ENCODE results near the gene CLPTM1L. TPM values are rescaled to one million over a fixed set of nuclear protein-coding genes. Genes with fewer than 3 reads are reported as not detected.

CLPTM1L gene
- total RNA-seq, 1 experiment from 2014 or later, result 146 TPM

- no peaks in the 10 kb centered on the region for H3K4me1 ChIP-seq (ENCODE audit: insufficient read depth, low read length, poor library complexity, severe bottlenecking)
- H3K4me3 ChIP-seq (ENCODE audit: low read depth, low read length, poor library complexity, severe bottlenecking), result no peak overlapping the region
- H3K27ac ChIP-seq (ENCODE audit: low read depth, low read length, poor library complexity, severe bottlenecking), result no peak overlapping the region
- intact Hi-C loops (cut with micrococcal nuclease; ENCODE audit: unreplicated experiment), result no loop called here
- ChIA-PET CTCF (no interaction called here), POLR2A (ENCODE audit: low non-redundant PET) (no interaction called here)
- no TSS peak for BruUV-seq (replicated peaks)
- H3K27me3 ChIP-seq (replicated peaks; ENCODE audit: insufficient read depth, low read depth, low read length, poor library complexity), result peaks cover 8% of the 10 kb centered on the region
- TF ChIP-seq CTCF (conservative IDR thresholded peaks at IDR 0.05; ENCODE audit: low read depth, low read length) (no peak), EZH2 (IDR thresholded peaks at IDR 0.05; ENCODE audit: borderline replicate concordance, low read depth, low read length, poor library complexity, severe bottlenecking) (no peak)
- no peaks in the 10 kb centered on the region for H3K9me3 ChIP-seq (ENCODE audit: low read depth, low read length, poor library complexity, severe bottlenecking)
- DNase-seq (ENCODE audit: low spot score), result no peak
- H3K36me3 ChIP-seq (ENCODE audit: insufficient read depth, low read length, poor library complexity, severe bottlenecking), result no peaks in the 10 kb centered on the region
These were observed 36.0 kb upstream of the CLPTM1L start for GRCh38 chr5:1380910-1381309.

GRCh38 chr5:1380011-1380817 is 35.3 kb upstream of the CLPTM1L start:
- no peak for DNase-seq (ENCODE audit: low spot score)
- POLR2A ChIA-PET (ENCODE audit: low non-redundant PET), result no interaction called here
- Histone ChIP-seq H3K4me1 (ENCODE audit: insufficient read depth, low read length, poor library complexity, severe bottlenecking) (no peaks in the 10 kb centered on the region), H3K4me3 (ENCODE audit: low read depth, low read length, poor library complexity, severe bottlenecking) (no peak overlapping the region), H3K27me3 (replicated peaks; ENCODE audit: insufficient read depth, low read depth, low read length, poor library complexity) (peaks cover 12% of the 10 kb centered on the region), H3K9me3 (ENCODE audit: low read depth, low read length, poor library complexity, severe bottlenecking) (no peaks in the 10 kb centered on the region), H3K27ac (ENCODE audit: low read depth, low read length, poor library complexity, severe bottlenecking) (no peak overlapping the region), H3K36me3 (ENCODE audit: insufficient read depth, low read length, poor library complexity, severe bottlenecking) (no peaks in the 10 kb centered on the region)
- intact Hi-C loops (cut with micrococcal nuclease; ENCODE audit: unreplicated experiment), result no loop called here
- no TSS peak for BruUV-seq (replicated peaks)
- CTCF ChIA-PET, result interaction anchor here (1.1 kb wide), 1 partner anchor 206 kb away, joined by 4 read pairs; no protein-coding TSS in a partner anchor
- no peak for TF ChIP-seq EZH2 (IDR thresholded peaks at IDR 0.05; ENCODE audit: borderline replicate concordance, low read depth, low read length, poor library complexity, severe bottlenecking)
- 0 out of 2 replicates have a peak, but pooled peaks have one; percentile 13 for TF ChIP-seq CTCF (conservative IDR thresholded peaks at IDR 0.05; ENCODE audit: low read depth, low read length)

- POLR2A ChIA-PET (ENCODE audit: low non-redundant PET), result no interaction called here
- CTCF ChIA-PET, result interaction anchor here (1.1 kb wide), 1 partner anchor 205 kb away, joined by 4 read pairs; no protein-coding TSS in a partner anchor
- Histone ChIP-seq H3K4me1 (ENCODE audit: insufficient read depth, low read length, poor library complexity, severe bottlenecking) (no peaks in the 10 kb centered on the region), H3K36me3 (ENCODE audit: insufficient read depth, low read length, poor library complexity, severe bottlenecking) (no peaks in the 10 kb centered on the region), H3K27me3 (replicated peaks; ENCODE audit: insufficient read depth, low read depth, low read length, poor library complexity) (peaks cover 24% of the 10 kb centered on the region), H3K4me3 (ENCODE audit: low read depth, low read length, poor library complexity, severe bottlenecking) (no peak overlapping the region), H3K27ac (ENCODE audit: low read depth, low read length, poor library complexity, severe bottlenecking) (no peak overlapping the region), H3K9me3 (ENCODE audit: low read depth, low read length, poor library complexity, severe bottlenecking) (no peaks in the 10 kb centered on the region)
- no peak for DNase-seq (ENCODE audit: low spot score)
- intact Hi-C loops (cut with micrococcal nuclease; ENCODE audit: unreplicated experiment), result no loop called here
- TF ChIP-seq EZH2 (IDR thresholded peaks at IDR 0.05; ENCODE audit: borderline replicate concordance, low read depth, low read length, poor library complexity, severe bottlenecking) (no peak), CTCF (conservative IDR thresholded peaks at IDR 0.05; ENCODE audit: low read depth, low read length) (no peak)
- no TSS peak for BruUV-seq (replicated peaks)
These were observed 34.2 kb upstream of the CLPTM1L start for GRCh38 chr5:1378866-1379659.

Measured in A673 (cell line).